ENCODE results near the gene KCNA1.
"Not testable (repeated sequence)": the region's sequence is repeated elsewhere in the genome, so short reads cannot be mapped to it uniquely, and the experiment has no call there.

Gene KCNA1
- total RNA-seq, result 0 to 0.49 (median 0) reads per million in 4 experiments

DNA sequence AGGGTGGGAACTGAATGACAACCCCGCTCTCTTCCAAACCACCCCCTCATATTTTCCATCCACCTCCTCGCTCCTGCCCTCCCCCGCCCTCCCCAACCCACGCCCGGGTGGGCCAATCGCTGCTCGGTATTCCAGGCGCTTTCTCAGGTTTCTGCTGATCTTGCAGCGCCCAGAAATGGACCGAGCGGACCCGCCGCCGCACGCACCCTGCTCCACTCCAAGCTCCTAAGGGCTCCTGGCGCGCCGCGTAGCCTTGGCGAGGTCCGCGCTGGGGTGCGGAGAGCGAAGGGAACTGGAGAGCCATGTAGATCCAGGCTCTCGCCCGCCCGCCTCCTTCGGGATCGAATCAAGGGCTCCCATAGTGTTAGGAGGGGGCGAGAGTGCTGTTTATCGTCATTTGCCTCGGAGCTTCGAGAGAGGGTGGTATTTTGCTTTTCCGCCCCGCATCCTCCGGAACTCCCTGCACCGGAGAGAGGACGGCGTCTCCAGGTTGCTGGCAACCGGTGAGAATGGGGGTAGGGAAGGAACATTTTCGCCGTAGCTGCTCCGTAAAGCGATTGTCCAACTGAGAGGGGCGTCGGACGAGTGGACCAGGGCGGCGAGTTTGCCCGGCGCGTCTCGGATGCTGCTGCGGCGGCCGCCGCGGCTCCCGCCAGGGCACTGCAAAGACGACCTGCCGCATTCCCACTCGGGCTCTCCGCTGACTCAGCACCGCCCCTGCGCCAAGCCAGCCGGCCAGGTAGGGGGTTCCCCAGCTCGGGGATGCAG, at the start of gene KCNA1:
Gene KCNA1, plus strand, starts transcription at position 172 of the 768 bp plus-strand sequence. CDS start 1,474 bp downstream, outside the sequence.
- DNase-seq, result no peak

- DNase-seq, result no peak
Observed at GRCh38 chr12:4860741-4861140, 49.0 kb upstream of the KCNA1 start.

DNA sequence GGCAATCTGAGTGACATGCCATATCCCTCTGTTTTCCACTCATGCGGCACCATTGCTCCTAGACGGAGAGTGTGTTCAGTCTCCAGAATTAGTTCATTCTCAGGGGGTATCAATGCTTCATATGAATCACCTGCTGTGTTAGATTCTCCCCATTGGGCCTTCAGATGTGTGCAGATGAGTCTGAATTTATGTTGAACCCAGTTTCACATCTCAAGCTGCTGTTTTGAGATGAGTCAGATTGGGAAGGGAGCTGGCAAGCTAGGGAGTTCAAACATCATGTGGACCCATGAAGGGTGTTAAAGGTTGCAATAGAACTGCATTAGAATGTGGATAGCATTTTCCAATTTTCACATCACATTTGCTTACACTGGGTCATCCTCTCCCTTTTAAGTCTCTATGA, 46.9 kb upstream of the KCNA1 start:
- DNase-seq, result no peak

- DNase-seq, result no peak
Observed at GRCh38 chr12:4864575-4864974, 45.1 kb upstream of the KCNA1 start.

GRCh38 chr12:4865246-4865645, 44.5 kb upstream of the KCNA1 start:
- no peak for DNase-seq

GRCh38 chr12:4866299-4866698, 43.4 kb upstream of the KCNA1 start:
- no peak for DNase-seq

DNA sequence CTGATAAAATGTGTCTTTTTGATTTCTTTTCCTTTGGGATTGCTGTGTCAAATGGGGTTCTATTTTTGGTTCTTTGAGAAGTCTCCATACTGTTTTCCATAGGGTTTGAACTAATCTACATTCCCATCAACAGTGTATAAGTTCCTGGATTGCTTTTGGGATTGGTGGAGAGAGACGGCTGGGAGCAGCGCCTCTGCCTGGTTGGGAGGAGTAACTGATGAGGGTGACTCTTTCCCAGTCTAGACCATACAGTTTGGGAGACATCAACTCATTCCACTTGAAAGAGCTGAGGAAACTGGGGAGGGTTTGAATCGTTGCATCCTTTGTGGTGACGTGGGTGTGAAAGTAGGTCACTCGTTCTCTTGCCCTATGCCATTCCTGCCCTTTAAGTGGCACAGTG, 42.3 kb upstream of the KCNA1 start:
- DNase-seq, result no peak

- DNase-seq, result no peak
Observed at GRCh38 chr12:4870423-4870822, 39.3 kb upstream of the KCNA1 start.

- no peak for DNase-seq
Observed at GRCh38 chr12:4871514-4871913, 38.2 kb upstream of the KCNA1 start.

GRCh38 chr12:4873947-4874346, 35.8 kb upstream of the KCNA1 start:
- no peak for DNase-seq

DNA sequence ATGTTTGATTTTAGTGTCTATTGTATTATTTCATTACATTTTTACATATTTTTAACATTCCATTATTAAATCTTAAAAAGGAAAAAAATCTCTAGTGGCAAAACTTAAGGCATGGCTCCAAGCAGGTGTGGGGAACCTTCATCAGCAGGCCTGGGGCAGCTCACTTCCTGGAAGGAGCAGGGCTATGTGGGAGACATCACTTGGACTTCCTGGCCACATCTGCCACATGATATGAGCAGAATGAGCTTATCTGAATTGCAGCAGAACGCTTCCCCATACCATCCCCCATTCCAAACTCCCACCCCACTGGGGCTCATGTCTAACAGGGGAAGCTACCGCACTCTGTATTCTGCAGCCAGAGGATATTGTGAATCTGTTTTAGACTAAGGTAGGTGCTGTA, 35.0 kb upstream of the KCNA1 start:
- no peak for DNase-seq

GRCh38 chr12:4879481-4879880, 30.2 kb upstream of the KCNA1 start:
- DNase-seq, result not testable (repeated sequence)

DNA sequence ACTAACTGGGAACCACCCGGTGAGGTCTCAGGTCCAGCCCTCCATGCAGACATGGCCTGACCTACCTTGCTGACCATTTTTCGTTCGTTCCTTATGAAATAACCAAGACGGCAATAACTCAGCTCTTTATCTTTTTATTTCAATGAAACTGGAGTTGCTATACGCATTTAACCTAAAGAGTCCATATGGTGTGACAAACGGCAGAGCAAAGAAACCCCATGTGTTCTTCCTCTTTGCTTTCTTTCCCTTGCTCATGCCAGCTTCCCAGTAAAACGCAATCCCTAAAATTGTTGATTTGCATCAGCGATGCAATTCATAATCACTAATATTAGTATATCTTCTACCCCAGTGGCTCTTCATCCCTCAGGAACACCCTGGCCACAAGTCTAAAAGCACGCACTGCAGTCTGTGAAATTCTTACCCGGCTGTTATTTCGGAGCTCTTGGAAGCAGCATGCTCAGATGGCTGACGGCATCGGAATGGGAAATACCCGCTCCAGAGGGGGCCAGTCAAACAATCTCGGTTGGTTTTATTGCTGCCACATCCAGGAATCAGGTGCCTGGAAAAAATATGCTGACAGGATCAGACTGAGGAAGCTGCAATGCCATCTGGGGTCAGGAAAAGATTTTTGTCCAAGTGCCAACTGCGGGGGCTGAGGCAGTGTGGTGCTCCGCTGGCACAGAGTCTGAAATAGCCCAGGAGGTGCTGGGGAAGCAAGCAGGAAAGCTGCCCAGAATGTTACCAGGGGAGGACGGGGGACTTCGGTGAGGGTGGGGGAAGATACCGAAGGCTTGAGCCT, 28.2 kb upstream of the KCNA1 start:
- DNase-seq, result no peak

- DNase-seq, result no peak
Observed at GRCh38 chr12:4891866-4892265, 17.8 kb upstream of the KCNA1 start.

- DNase-seq, result no peak
Observed at GRCh38 chr12:4892418-4892817, 17.3 kb upstream of the KCNA1 start.

- DNase-seq, result no peak
Observed at GRCh38 chr12:4894019-4894418, 15.7 kb upstream of the KCNA1 start.

DNA sequence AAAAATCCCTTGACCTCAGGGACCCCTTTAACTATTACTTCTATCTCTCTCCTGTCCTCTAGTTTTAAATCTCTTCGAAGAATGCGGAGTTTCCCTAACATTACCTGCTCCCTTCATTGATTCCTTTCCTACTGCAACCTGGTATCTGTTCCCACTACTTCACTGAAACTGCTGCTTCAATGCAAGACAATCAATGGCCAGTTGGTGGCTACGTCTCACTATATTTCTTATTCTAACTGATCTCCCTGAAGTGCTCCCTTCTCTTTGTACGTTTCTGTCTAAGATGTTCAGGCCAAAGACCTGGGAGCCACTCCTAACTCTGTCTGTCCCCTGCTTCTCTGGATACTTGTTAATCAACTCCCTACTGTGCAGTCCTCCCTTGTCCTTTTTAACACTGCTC, 10.3 kb upstream of the KCNA1 start:
- DNase-seq, result no peak

GRCh38 chr12:4900327-4900726, 9.4 kb upstream of the KCNA1 start:
- no peak for DNase-seq

DNA sequence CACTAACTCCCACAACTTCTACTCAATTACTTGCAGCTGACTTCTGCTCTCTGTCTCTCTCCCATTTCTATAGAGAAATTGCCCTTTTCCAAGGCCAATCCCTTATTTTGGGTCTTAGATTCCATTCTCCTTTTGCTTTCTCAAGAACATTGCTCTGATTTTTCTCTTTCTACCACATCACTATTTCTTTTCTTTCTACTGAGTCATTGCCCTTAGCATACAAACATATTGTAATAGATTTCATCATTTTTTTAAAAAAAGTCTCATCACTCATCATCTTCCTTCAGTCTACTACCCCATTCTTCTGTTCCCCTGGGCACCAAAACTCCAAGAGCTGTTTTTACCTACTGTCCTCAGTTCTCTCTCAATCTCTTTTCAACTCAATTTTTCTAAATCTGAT, 4.4 kb upstream of the KCNA1 start:
- no peak for DNase-seq

DNA sequence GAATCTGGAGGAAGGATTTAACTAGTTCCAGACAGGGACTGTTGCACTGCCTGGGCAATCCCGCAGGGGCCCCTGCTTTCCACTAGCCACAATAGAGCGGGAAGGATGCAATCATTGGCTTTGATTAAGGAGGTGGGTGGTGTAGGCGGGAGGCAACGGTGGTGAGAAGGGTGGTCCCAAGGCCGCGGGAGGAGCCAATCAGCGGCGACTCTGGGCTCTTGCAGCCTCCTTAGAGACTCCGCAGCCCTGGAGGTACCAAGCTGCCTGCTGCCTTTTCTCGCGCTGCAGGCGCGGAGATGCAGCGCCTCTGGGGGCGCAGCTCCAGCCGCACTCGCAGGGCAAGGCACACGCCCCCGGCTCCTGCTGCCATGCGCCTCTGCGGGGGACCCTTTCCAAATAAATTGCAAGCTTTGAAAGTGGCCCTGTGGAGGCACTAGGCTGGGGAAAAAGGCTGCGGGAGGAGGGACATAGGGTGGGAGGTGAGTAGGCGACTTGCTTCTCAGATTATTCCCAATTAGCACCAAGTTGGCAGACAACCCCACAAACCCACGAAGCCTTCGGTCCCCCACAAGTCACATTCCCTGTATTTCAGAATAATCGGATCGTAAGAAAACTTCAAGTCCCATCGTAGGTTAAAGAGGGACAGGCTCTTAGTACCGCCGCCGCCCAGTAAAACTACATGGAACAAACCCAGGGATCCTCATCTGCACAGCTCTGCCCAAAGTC, 858 bp upstream of the KCNA1 start:
- no peak for DNase-seq

GRCh38 chr12:4909410-4909733, 333 bp upstream of the KCNA1 start:
- no peak for DNase-seq

GRCh38 chr12:4910502-4911315, 1.0 kb downstream of the KCNA1 start:
- DNase-seq, result no peak

All from effector CD8-positive, alpha-beta T cell (primary cell).